Mononuclear cell (primary cell): Measurements from ENCODE around the gene SYAP1. TPM values are rescaled to one million over a fixed set of nuclear protein-coding genes. Genes with fewer than 3 reads are reported as not detected.
"Not testable (repeated sequence)": the region's sequence is repeated elsewhere in the genome, so short reads cannot be mapped to it uniquely, and the experiment has no call there.

Experiments
- H3K27me3 ChIP-seq: 2 replicates; pipeline ENCODE4 v1.6.0; 2011; ENCODE audit warnings: low read length, control low read depth; ENCODE audit not compliant: insufficient read depth
- H3K4me1 ChIP-seq: 2 replicates; pipeline ENCODE4 v1.5.1; 2011; ENCODE audit warnings: mild to moderate bottlenecking, low read length, control low read depth; ENCODE audit not compliant: insufficient read depth
- H3K4me3 ChIP-seq: 2 replicates; pipeline ENCODE4 v1.5.1; 2011; ENCODE audit warnings: mild to moderate bottlenecking, low read length, moderate library complexity
- H3K9me3 ChIP-seq: 2 replicates; pipeline ENCODE4 v1.5.1; 2011; ENCODE audit warnings: low read depth, mild to moderate bottlenecking, control low read depth, low read length
- total RNA-seq: library from RNA; depleted of rRNA; stranded (reverse); fragments of >200 nt; gene quantifications from one replicate; pipeline ENCODE4 v1.2.3, GENCODE V29; 2012

Gene SYAP1
- total RNA-seq, 1 donor: 43.0 TPM

GRCh38 chrX:16711893-16712547 is 7.4 kb upstream of the SYAP1 start:
- Histone ChIP-seq H3K9me3 (no peaks in the 10 kb centered on the region), H3K27me3 (no peaks in the 10 kb centered on the region), H3K4me1 (peaks cover 4% of the 10 kb centered on the region), H3K4me3 (peak overlapping the region; percentile 51)

- H3K4me1 ChIP-seq: peaks cover 4% of the 10 kb centered on the region
- H3K27me3 ChIP-seq: no peaks in the 10 kb centered on the region
- H3K4me3 ChIP-seq: peak within 1 kb of the TSS; percentile 51
- H3K9me3 ChIP-seq: no peaks in the 10 kb centered on the region
Observed at GRCh38 chrX:16712548-16713155, 6.8 kb upstream of the SYAP1 start, which contains the start of gene CTPS2. CTPS2 (minus strand) TSS chrX:16712669; CDS start chrX:16702902, 9,767 bp downstream.

GRCh38 chrX:16714504-16714903 is 4.9 kb upstream of the SYAP1 start:
- Histone ChIP-seq H3K9me3 (no peaks in the 10 kb centered on the region), H3K4me3 (no peak overlapping the region), H3K4me1 (peaks cover 4% of the 10 kb centered on the region), H3K27me3 (no peaks in the 10 kb centered on the region)

- H3K9me3 ChIP-seq, H3K27me3 ChIP-seq, H3K4me3 ChIP-seq: not testable (repeated sequence)
- H3K4me1 ChIP-seq: peaks cover 11% of the 10 kb centered on the region
Observed at GRCh38 chrX:16715638-16716037, 3.8 kb upstream of the SYAP1 start.

GRCh38 chrX:16716451-16716850 is 3.0 kb upstream of the SYAP1 start:
- not testable (repeated sequence) for H3K9me3 ChIP-seq, H3K4me3 ChIP-seq, H3K27me3 ChIP-seq
- peaks cover 10% of the 10 kb centered on the region for H3K4me1 ChIP-seq

GRCh38 chrX:16718824-16719333 is 533 bp upstream of the SYAP1 start:
- Histone ChIP-seq H3K4me1 (peaks cover 10% of the 10 kb centered on the region), H3K27me3 (no peaks in the 10 kb centered on the region), H3K9me3 (no peaks in the 10 kb centered on the region), H3K4me3 (peak overlapping the region; percentile 62)

GRCh38 chrX:16722481-16722880 is 3.1 kb downstream of the SYAP1 start:
- H3K9me3 ChIP-seq: no peaks in the 10 kb centered on the region
- no peak overlapping the region for H3K4me3 ChIP-seq
- H3K27me3 ChIP-seq: no peaks in the 10 kb centered on the region
- peaks cover 10% of the 10 kb centered on the region for H3K4me1 ChIP-seq

- H3K27me3 ChIP-seq: no peaks in the 10 kb centered on the region
- H3K4me1 ChIP-seq: peaks cover 8% of the 10 kb centered on the region
- no peaks in the 10 kb centered on the region for H3K9me3 ChIP-seq
- no peak overlapping the region for H3K4me3 ChIP-seq
Observed at GRCh38 chrX:16725072-16725471, 5.7 kb downstream of the SYAP1 start.

- H3K9me3 ChIP-seq, H3K27me3 ChIP-seq, H3K4me3 ChIP-seq, H3K4me1 ChIP-seq: not testable (repeated sequence)
Observed at GRCh38 chrX:16726347-16726988, 7.1 kb downstream of the SYAP1 start.

GRCh38 chrX:16727637-16728036 is 8.2 kb downstream of the SYAP1 start:
- no peaks in the 10 kb centered on the region for H3K4me1 ChIP-seq
- H3K4me3 ChIP-seq: no peak overlapping the region
- H3K27me3 ChIP-seq: no peaks in the 10 kb centered on the region
- H3K9me3 ChIP-seq: no peaks in the 10 kb centered on the region

- H3K27me3 ChIP-seq: no peaks in the 10 kb centered on the region
- no peaks in the 10 kb centered on the region for H3K9me3 ChIP-seq
- no peaks in the 10 kb centered on the region for H3K4me1 ChIP-seq
- H3K4me3 ChIP-seq: no peak overlapping the region
Observed at GRCh38 chrX:16730450-16730849, 11.0 kb downstream of the SYAP1 start.

GRCh38 chrX:16733013-16733412 is 13.6 kb downstream of the SYAP1 start:
- no peaks in the 10 kb centered on the region for H3K27me3 ChIP-seq
- no peaks in the 10 kb centered on the region for H3K9me3 ChIP-seq
- no peaks in the 10 kb centered on the region for H3K4me1 ChIP-seq
- no peak overlapping the region for H3K4me3 ChIP-seq

GRCh38 chrX:16737024-16737423 is 17.6 kb downstream of the SYAP1 start:
- Histone ChIP-seq H3K9me3 (no peaks in the 10 kb centered on the region), H3K27me3 (no peaks in the 10 kb centered on the region), H3K4me3 (no peak overlapping the region), H3K4me1 (no peaks in the 10 kb centered on the region)

- Histone ChIP-seq H3K4me3 (no peak overlapping the region), H3K4me1 (no peaks in the 10 kb centered on the region), H3K27me3 (no peaks in the 10 kb centered on the region), H3K9me3 (no peaks in the 10 kb centered on the region)
Observed at GRCh38 chrX:16739574-16739973, 20.2 kb downstream of the SYAP1 start.

GRCh38 chrX:16743604-16744325 is 24.4 kb downstream of the SYAP1 start:
- no peak overlapping the region for H3K4me3 ChIP-seq
- no peaks in the 10 kb centered on the region for H3K9me3 ChIP-seq
- no peaks in the 10 kb centered on the region for H3K27me3 ChIP-seq
- H3K4me1 ChIP-seq: no peaks in the 10 kb centered on the region
